GM19043 (cell line): Measurements from ENCODE around the gene BRSK1.

Experiments
- ATAC-seq: cut with Tn5 transposase; IDR thresholded peaks from one replicate; pipeline ENCODE4 v1.9.1; 2021; ENCODE audit warnings: low read depth; ENCODE audit not compliant: unreplicated experiment

BRSK1 gene

GRCh38 chr19:55302318-55302703, 18.5 kb downstream of the BRSK1 start:
- no peak for ATAC-seq

GRCh38 chr19:55303477-55303876, 19.7 kb downstream of the BRSK1 start:
- ATAC-seq: no peak

- ATAC-seq: no peak
Measured at GRCh38 chr19:55304279-55304978, 20.6 kb downstream of the BRSK1 start.

- no peak for ATAC-seq
Measured at GRCh38 chr19:55304980-55305379, 21.2 kb downstream of the BRSK1 start.

- ATAC-seq: no peak
Measured at GRCh38 chr19:55305491-55305890, 21.7 kb downstream of the BRSK1 start.

GRCh38 chr19:55305983-55306562, 22.3 kb downstream of the BRSK1 start:
- ATAC-seq: no peak

- ATAC-seq: no peak
Measured at GRCh38 chr19:55306712-55307111, 22.9 kb downstream of the BRSK1 start.

- ATAC-seq: no peak
Measured at GRCh38 chr19:55308281-55308680, 24.5 kb downstream of the BRSK1 start.

GRCh38 chr19:55309448-55309847, 25.7 kb downstream of the BRSK1 start:
- no peak for ATAC-seq

GRCh38 chr19:55310498-55310897, 26.7 kb downstream of the BRSK1 start:
- no peak for ATAC-seq

- ATAC-seq: no peak
Measured at GRCh38 chr19:55311397-55311796, 27.6 kb downstream of the BRSK1 start.

GRCh38 chr19:55311797-55312196, 28.0 kb downstream of the BRSK1 start:
- ATAC-seq: no peak

GRCh38 chr19:55312621-55313512, 29.1 kb downstream of the BRSK1 start:
- no peak for ATAC-seq

- ATAC-seq: no peak
Measured at GRCh38 chr19:55314396-55314795, 30.6 kb downstream of the BRSK1 start.

GRCh38 chr19:55315956-55316525, 32.2 kb downstream of the BRSK1 start:
- no peak for ATAC-seq

GRCh38 chr19:55316646-55317045, 32.8 kb downstream of the BRSK1 start:
- ATAC-seq: no peak

- ATAC-seq: no peak
Measured at GRCh38 chr19:55319785-55320184, 36.0 kb downstream of the BRSK1 start.

- ATAC-seq: no peak
Measured at GRCh38 chr19:55320844-55321419, 37.1 kb downstream of the BRSK1 start.

GRCh38 chr19:55321466-55322137, 37.8 kb downstream of the BRSK1 start:
- no peak for ATAC-seq

GRCh38 chr19:55322204-55322885, 38.5 kb downstream of the BRSK1 start:
- ATAC-seq: no peak
